Peyer's patch (tissue), 4 donors: Measurements from ENCODE around the gene MT1F.

Experiments
- POLR2A ChIP-seq, 2 donors: fragments of 450-650 bp; IDR thresholded peaks; one replicate each; pipeline ENCODE4 v1.5.1; 2017; ENCODE audit warnings: antibody characterized with exemption in 2 of 2, mild to moderate bottlenecking in 2 of 2, moderate library complexity in 2 of 2
- TF ChIP-seq, protein P1 (sequence below), 6 experiments: fragments of 450-650 bp in 4 of 6; fragments of 200-600 bp in 2 of 6; sonication (generic) in 1 of 6; IDR thresholded peaks; one replicate each; pipeline ENCODE4 v1.5.1; 2017 to 2019; ENCODE audit warnings: antibody characterized with exemption in 6 of 6, mild to moderate bottlenecking in 3 of 6, moderate library complexity in 1 of 6

DNA sequence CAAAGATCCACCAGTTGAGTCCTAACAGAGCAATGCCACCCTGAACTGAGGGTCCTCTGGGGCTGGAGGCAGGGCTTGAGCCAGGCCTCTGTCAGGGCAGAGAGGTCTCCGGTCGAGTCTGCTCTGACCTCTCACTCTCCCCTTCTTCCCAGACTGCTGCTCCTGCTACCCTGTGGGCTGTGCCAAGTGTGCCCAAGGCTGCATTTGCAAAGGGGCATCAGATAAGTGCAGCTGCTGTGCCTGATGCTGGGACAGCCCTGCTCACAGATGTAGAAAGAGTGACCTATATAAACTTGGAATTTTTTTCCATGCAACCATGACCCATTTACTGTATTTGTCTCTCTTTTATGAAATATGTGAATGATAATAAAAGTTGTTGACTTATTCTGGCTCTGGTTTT is 8.5 kb upstream of the MT1F start:
- TF ChIP-seq, protein P1, sequence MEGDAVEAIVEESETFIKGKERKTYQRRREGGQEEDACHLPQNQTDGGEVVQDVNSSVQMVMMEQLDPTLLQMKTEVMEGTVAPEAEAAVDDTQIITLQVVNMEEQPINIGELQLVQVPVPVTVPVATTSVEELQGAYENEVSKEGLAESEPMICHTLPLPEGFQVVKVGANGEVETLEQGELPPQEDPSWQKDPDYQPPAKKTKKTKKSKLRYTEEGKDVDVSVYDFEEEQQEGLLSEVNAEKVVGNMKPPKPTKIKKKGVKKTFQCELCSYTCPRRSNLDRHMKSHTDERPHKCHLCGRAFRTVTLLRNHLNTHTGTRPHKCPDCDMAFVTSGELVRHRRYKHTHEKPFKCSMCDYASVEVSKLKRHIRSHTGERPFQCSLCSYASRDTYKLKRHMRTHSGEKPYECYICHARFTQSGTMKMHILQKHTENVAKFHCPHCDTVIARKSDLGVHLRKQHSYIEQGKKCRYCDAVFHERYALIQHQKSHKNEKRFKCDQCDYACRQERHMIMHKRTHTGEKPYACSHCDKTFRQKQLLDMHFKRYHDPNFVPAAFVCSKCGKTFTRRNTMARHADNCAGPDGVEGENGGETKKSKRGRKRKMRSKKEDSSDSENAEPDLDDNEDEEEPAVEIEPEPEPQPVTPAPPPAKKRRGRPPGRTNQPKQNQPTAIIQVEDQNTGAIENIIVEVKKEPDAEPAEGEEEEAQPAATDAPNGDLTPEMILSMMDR (IDR thresholded peaks at IDR 0.05): no peak
- TF ChIP-seq POLR2A (IDR thresholded peaks at IDR 0.05): no peak
